Neural progenitor cell (in vitro differentiated cells): ENCODE data around the gene C11orf71. TPM values are rescaled to one million over a fixed set of nuclear protein-coding genes. Genes with fewer than 3 reads are reported as not detected.

Experiments
- DNase-seq: peaks from one replicate; pipeline ENCODE4 v3.0.0-alpha.2; 2016; ENCODE audit warnings: low spot score
- H2AFZ ChIP-seq: fragments of 200-600 bp; sonication (generic); replicated peaks from 2 replicates; pipeline ENCODE4 v1.6.1; 2016; ENCODE audit warnings: antibody characterized with exemption
- H3F3A ChIP-seq: fragments of 200-600 bp; sonication (generic); 2 replicates; pipeline ENCODE4 v1.6.1; 2016; ENCODE audit warnings: antibody characterized with exemption, low read depth
- H3K27ac ChIP-seq: fragments of 200-600 bp; sonication (generic); 2 replicates; pipeline ENCODE4 v1.5.1; 2016; ENCODE audit warnings: mild to moderate bottlenecking
- H3K27me3 ChIP-seq: fragments of 200-600 bp; sonication (generic); 2 replicates; pipeline ENCODE4 v1.6.1; 2016; ENCODE audit warnings: mild to moderate bottlenecking, moderate library complexity
- H3K36me3 ChIP-seq: fragments of 200-600 bp; sonication (generic); 2 replicates; pipeline ENCODE4 v1.5.1; 2016
- H3K4me1 ChIP-seq: fragments of 200-600 bp; sonication (generic); 2 replicates; pipeline ENCODE4 v1.6.1; 2016; ENCODE audit warnings: mixed run types
- H3K4me2 ChIP-seq: fragments of 200-600 bp; sonication (generic); 2 replicates; pipeline ENCODE4 v1.6.1; 2016
- H3K4me3 ChIP-seq: fragments of 200-600 bp; sonication (generic); 2 replicates; pipeline ENCODE4 v1.5.1; 2016
- H3K79me2 ChIP-seq: fragments of 200-600 bp; sonication (generic); 2 replicates; pipeline ENCODE4 v1.6.1; 2016; ENCODE audit warnings: low read depth
- H3K9ac ChIP-seq: fragments of 200-600 bp; sonication (generic); 2 replicates; pipeline ENCODE4 v1.6.1; 2016
- H3K9me3 ChIP-seq: fragments of 200-600 bp; sonication (generic); 2 replicates; pipeline ENCODE4 v1.5.1; 2016; ENCODE audit warnings: low read depth
- H4K20me1 ChIP-seq: fragments of 200-600 bp; sonication (generic); 2 replicates; pipeline ENCODE4 v1.6.1; 2016; ENCODE audit warnings: low read depth
- H3K27ac Mint-ChIP-seq: 3 replicates; pipeline ENCODE4 v1.8.0; 2021; ENCODE audit warnings: mixed read lengths
- H3K27me3 Mint-ChIP-seq: 2 replicates; pipeline ENCODE4 v1.8.0; 2022; ENCODE audit warnings: low read depth, mild to moderate bottlenecking, inconsistent platforms, moderate library complexity, mixed read lengths; ENCODE audit not compliant: insufficient read depth
- H3K36me3 Mint-ChIP-seq: 3 replicates; pipeline ENCODE4 v1.8.0; 2021; ENCODE audit warnings: mixed read lengths
- H3K4me1 Mint-ChIP-seq: 3 replicates; pipeline ENCODE4 v1.8.0; 2021; ENCODE audit warnings: mixed read lengths
- H3K4me3 Mint-ChIP-seq: 3 replicates; pipeline ENCODE4 v1.8.0; 2021; ENCODE audit warnings: mild to moderate bottlenecking, moderate library complexity, mixed read lengths
- H3K9me3 Mint-ChIP-seq: 3 replicates; pipeline ENCODE4 v1.8.0; 2020; ENCODE audit warnings: mixed read lengths
- CTCF ChIP-seq: fragments of 200-600 bp; sonication (generic); IDR thresholded peaks from 2 replicates; pipeline ENCODE4 v1.5.1; 2017; ENCODE audit warnings: antibody characterized with exemption, mild to moderate bottlenecking
- EZH2 ChIP-seq: fragments of 200-600 bp; sonication (generic); IDR thresholded peaks from 2 replicates; pipeline ENCODE4 v1.6.1; 2017; ENCODE audit warnings: antibody characterized with exemption, mild to moderate bottlenecking, moderate library complexity
- EZH2phosphoT487 ChIP-seq: fragments of 200-600 bp; sonication (generic); IDR thresholded peaks from 2 replicates; pipeline ENCODE4 v1.6.1; 2017; ENCODE audit warnings: antibody characterized with exemption
- total RNA-seq: library from RNA; depleted of rRNA; stranded (reverse); fragments of >200 nt; gene quantifications from 2 replicates; pipeline ENCODE4 v1.2.3, GENCODE V29; 2015; ENCODE audit warnings: low replicate concordance

The C11orf71 gene
- total RNA-seq, 1 donor from 2014 or later = 6.8 TPM

- Histone ChIP-seq H3F3A (no peaks in the 10 kb centered on the region), H3K9me3 (no peaks in the 10 kb centered on the region), H3K27ac (no peak overlapping the region), H3K9ac (no peak overlapping the region), H3K4me2 (no peak overlapping the region), H3K79me2 (no peaks in the 10 kb centered on the region), H2AFZ (no peak overlapping the region), H3K36me3 (no peaks in the 10 kb centered on the region), H3K4me3 (no peak overlapping the region), H4K20me1 (no peaks in the 10 kb centered on the region), H3K27me3 (no peaks in the 10 kb centered on the region), H3K4me1 (no peaks in the 10 kb centered on the region)
- Mint-ChIP-seq H3K36me3 (no peaks in the 10 kb centered on the region), H3K9me3 (no peaks in the 10 kb centered on the region), H3K27me3 (no peaks in the 10 kb centered on the region), H3K4me3 (no peak overlapping the region), H3K4me1 (no peaks in the 10 kb centered on the region), H3K27ac (no peak overlapping the region)
- TF ChIP-seq EZH2 = no peak
- no peak for DNase-seq
Observed at GRCh38 chr11:114366331-114367243, 33.7 kb downstream of the C11orf71 start.

- Histone ChIP-seq H3K9ac (no peak overlapping the region), H3K4me1 (no peaks in the 10 kb centered on the region), H3F3A (no peaks in the 10 kb centered on the region), H3K9me3 (no peaks in the 10 kb centered on the region), H3K27me3 (no peaks in the 10 kb centered on the region), H3K27ac (no peak overlapping the region), H3K4me3 (no peak overlapping the region), H3K4me2 (no peak overlapping the region), H3K79me2 (no peaks in the 10 kb centered on the region), H2AFZ (no peak overlapping the region), H4K20me1 (no peaks in the 10 kb centered on the region), H3K36me3 (no peaks in the 10 kb centered on the region)
- H3K4me1 Mint-ChIP-seq = no peaks in the 10 kb centered on the region
- H3K36me3 Mint-ChIP-seq = no peaks in the 10 kb centered on the region
- no peak for DNase-seq
- no peak for TF ChIP-seq CTCF
- no peak for TF ChIP-seq EZH2phosphoT487
- TF ChIP-seq EZH2 = no peak
- H3K27ac Mint-ChIP-seq = no peak overlapping the region
- no peak overlapping the region for H3K4me3 Mint-ChIP-seq
- no peaks in the 10 kb centered on the region for H3K27me3 Mint-ChIP-seq
- no peaks in the 10 kb centered on the region for H3K9me3 Mint-ChIP-seq
Observed at GRCh38 chr11:114362958-114363357, 37.4 kb downstream of the C11orf71 start.

GRCh38 chr11:114362326-114362725 lies 38.0 kb downstream of the C11orf71 start:
- DNase-seq = no peak
- Mint-ChIP-seq H3K36me3 (no peaks in the 10 kb centered on the region), H3K9me3 (no peaks in the 10 kb centered on the region), H3K27me3 (no peaks in the 10 kb centered on the region), H3K4me3 (no peak overlapping the region), H3K4me1 (no peaks in the 10 kb centered on the region), H3K27ac (no peak overlapping the region)
- Histone ChIP-seq H3K27me3 (no peaks in the 10 kb centered on the region), H3K27ac (no peak overlapping the region), H3K4me2 (no peak overlapping the region), H2AFZ (no peak overlapping the region), H3K4me1 (no peaks in the 10 kb centered on the region), H3F3A (no peaks in the 10 kb centered on the region), H4K20me1 (no peaks in the 10 kb centered on the region), H3K4me3 (no peak overlapping the region), H3K36me3 (no peaks in the 10 kb centered on the region), H3K9ac (no peak overlapping the region), H3K79me2 (no peaks in the 10 kb centered on the region), H3K9me3 (no peaks in the 10 kb centered on the region)
- TF ChIP-seq EZH2phosphoT487 (no peak), CTCF (no peak), EZH2 (no peak)

GRCh38 chr11:114359342-114359741 lies 41.0 kb downstream of the C11orf71 start:
- Histone ChIP-seq H3K27ac (no peak overlapping the region), H3K4me2 (no peak overlapping the region), H3K4me1 (no peaks in the 10 kb centered on the region), H3K9ac (no peak overlapping the region), H2AFZ (no peak overlapping the region), H3K9me3 (no peaks in the 10 kb centered on the region), H3K36me3 (no peaks in the 10 kb centered on the region), H3K79me2 (no peaks in the 10 kb centered on the region), H3K27me3 (no peaks in the 10 kb centered on the region), H4K20me1 (no peaks in the 10 kb centered on the region), H3F3A (no peaks in the 10 kb centered on the region), H3K4me3 (no peak overlapping the region)
- no peak for TF ChIP-seq CTCF
- TF ChIP-seq EZH2phosphoT487 = no peak
- no peak for TF ChIP-seq EZH2
- no peak overlapping the region for H3K4me3 Mint-ChIP-seq
- no peaks in the 10 kb centered on the region for H3K36me3 Mint-ChIP-seq
- no peak for DNase-seq
- no peak overlapping the region for H3K27ac Mint-ChIP-seq
- H3K4me1 Mint-ChIP-seq = no peaks in the 10 kb centered on the region
- no peaks in the 10 kb centered on the region for H3K9me3 Mint-ChIP-seq
- no peaks in the 10 kb centered on the region for H3K27me3 Mint-ChIP-seq
